ENCODE measurements around the gene IL22RA1.

IL22RA1 gene

DNA sequence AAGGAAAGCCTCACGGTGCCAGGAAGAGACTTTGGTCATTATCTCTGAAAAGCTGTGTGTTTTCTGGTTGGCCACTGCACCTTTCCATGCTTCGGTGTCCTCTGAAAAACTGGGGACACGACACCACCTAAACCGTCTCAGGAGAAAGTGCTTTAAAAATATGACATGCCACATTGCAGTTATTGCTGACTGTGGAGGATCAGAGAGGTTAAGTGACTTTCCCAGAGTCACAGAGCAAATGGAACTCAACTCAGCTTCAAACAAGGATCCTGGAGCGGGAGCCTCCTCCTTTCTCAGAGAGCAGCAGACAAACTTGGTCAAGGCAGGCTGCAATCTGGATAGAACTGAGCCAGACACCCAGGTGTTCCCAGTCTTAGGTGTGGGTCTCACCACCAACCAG, 44.8 kb downstream of the IL22RA1 start:
- Histone ChIP-seq H3K9ac (ENCODE audit: low read length) (no peak overlapping the region), H3K9me3 (ENCODE audit: insufficient read depth, low read length) (no peaks in the 10 kb centered on the region), H3K79me2 (ENCODE audit: insufficient read depth, low read length) (no peaks in the 10 kb centered on the region), H4K20me1 (ENCODE audit: low read depth, low read length) (no peaks in the 10 kb centered on the region), H3K9me2 (replicated peaks; ENCODE audit: insufficient read depth, low read length) (no peaks in the 10 kb centered on the region), H3K36me3 (ENCODE audit: low read length) (no peaks in the 10 kb centered on the region), H3K27me3 (ENCODE audit: low read length) (no peaks in the 10 kb centered on the region), H3K4me3 (ENCODE audit: insufficient read depth, low read length, poor library complexity, severe bottlenecking) (no peak overlapping the region), H3K4me2 (ENCODE audit: low read depth, low read length, poor library complexity, severe bottlenecking) (no peak overlapping the region), H2AFZ (ENCODE audit: low read depth, low read length, severe bottlenecking) (no peak overlapping the region), H3F3A (ENCODE audit: insufficient read depth) (no peaks in the 10 kb centered on the region), H3K27ac (ENCODE audit: low read depth, low read length) (no peak overlapping the region)
- TF ChIP-seq, protein P1, sequence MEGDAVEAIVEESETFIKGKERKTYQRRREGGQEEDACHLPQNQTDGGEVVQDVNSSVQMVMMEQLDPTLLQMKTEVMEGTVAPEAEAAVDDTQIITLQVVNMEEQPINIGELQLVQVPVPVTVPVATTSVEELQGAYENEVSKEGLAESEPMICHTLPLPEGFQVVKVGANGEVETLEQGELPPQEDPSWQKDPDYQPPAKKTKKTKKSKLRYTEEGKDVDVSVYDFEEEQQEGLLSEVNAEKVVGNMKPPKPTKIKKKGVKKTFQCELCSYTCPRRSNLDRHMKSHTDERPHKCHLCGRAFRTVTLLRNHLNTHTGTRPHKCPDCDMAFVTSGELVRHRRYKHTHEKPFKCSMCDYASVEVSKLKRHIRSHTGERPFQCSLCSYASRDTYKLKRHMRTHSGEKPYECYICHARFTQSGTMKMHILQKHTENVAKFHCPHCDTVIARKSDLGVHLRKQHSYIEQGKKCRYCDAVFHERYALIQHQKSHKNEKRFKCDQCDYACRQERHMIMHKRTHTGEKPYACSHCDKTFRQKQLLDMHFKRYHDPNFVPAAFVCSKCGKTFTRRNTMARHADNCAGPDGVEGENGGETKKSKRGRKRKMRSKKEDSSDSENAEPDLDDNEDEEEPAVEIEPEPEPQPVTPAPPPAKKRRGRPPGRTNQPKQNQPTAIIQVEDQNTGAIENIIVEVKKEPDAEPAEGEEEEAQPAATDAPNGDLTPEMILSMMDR (IDR thresholded peaks at IDR 0.05; ENCODE audit: insufficient read depth, low read length, poor library complexity, severe bottlenecking), result no peak
- no peak for TF ChIP-seq EZH2phosphoT487 (conservative IDR thresholded peaks at IDR 0.05; ENCODE audit: low read length)

DNA sequence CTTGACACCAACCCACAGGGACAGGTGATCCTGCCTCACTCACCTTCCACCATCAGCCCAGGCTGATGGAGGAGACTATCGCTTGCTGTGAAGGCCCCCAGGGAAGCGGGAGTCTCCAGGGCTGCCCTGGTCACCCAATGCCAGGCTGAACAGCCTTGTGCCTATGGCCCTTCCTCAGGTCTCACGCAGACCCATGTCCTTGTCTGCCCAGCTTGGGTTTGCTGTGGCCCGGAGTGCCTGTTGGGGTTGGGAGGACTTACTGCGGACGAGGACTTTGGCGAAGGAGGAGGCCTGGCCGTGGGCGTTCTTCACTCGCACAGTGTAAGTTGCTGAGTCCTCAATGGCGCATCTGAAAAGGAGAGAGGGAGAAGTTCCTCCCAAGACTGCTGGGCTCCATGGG, 45.3 kb downstream of the IL22RA1 start:
- no peaks in the 10 kb centered on the region for H3K36me3 ChIP-seq (ENCODE audit: low read length)
- no peak overlapping the region for H3K4me3 ChIP-seq (ENCODE audit: insufficient read depth, low read length, poor library complexity, severe bottlenecking)
- H3F3A ChIP-seq (ENCODE audit: insufficient read depth), result no peaks in the 10 kb centered on the region
- no peaks in the 10 kb centered on the region for H3K9me2 ChIP-seq (replicated peaks; ENCODE audit: insufficient read depth, low read length)
- no peak overlapping the region for H3K4me2 ChIP-seq (ENCODE audit: low read depth, low read length, poor library complexity, severe bottlenecking)
- no peak overlapping the region for H3K9ac ChIP-seq (ENCODE audit: low read length)
- TF ChIP-seq, protein P1 (IDR thresholded peaks at IDR 0.05; ENCODE audit: insufficient read depth, low read length, poor library complexity, severe bottlenecking), result no peak
- TF ChIP-seq EZH2phosphoT487 (conservative IDR thresholded peaks at IDR 0.05; ENCODE audit: low read length), result no peak
- no peak overlapping the region for H2AFZ ChIP-seq (ENCODE audit: low read depth, low read length, severe bottlenecking)
- H3K27ac ChIP-seq (ENCODE audit: low read depth, low read length), result no peak overlapping the region
- no peaks in the 10 kb centered on the region for H3K27me3 ChIP-seq (ENCODE audit: low read length)
- H3K9me3 ChIP-seq (ENCODE audit: insufficient read depth, low read length), result no peaks in the 10 kb centered on the region
- no peaks in the 10 kb centered on the region for H3K79me2 ChIP-seq (ENCODE audit: insufficient read depth, low read length)
- no peaks in the 10 kb centered on the region for H4K20me1 ChIP-seq (ENCODE audit: low read depth, low read length)

DNA sequence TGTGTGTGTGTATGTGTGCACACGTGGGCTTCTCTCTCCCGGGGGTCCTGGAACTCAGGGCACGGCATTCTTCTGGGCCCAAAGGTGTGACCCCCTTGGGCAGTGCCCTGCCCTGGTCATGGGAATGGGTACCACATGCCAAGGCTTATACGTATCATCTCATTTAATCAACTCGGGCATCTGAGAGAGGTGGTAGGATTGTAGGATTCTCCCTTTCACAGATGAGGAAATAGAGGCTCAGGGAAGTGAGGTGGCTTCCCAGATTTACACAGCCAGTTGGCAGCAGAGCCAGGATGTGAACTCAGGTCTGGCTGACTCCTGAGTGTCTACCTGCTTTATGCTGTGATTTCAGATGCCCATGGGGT, 46.2 kb downstream of the IL22RA1 start:
- H3F3A ChIP-seq (ENCODE audit: insufficient read depth), result no peaks in the 10 kb centered on the region
- no peak for TF ChIP-seq EZH2phosphoT487 (conservative IDR thresholded peaks at IDR 0.05; ENCODE audit: low read length)
- TF ChIP-seq, protein P1 (IDR thresholded peaks at IDR 0.05; ENCODE audit: insufficient read depth, low read length, poor library complexity, severe bottlenecking), result no peak
- no peak overlapping the region for H3K27ac ChIP-seq (ENCODE audit: low read depth, low read length)
- H3K9ac ChIP-seq (ENCODE audit: low read length), result no peak overlapping the region
- H3K79me2 ChIP-seq (ENCODE audit: insufficient read depth, low read length), result no peaks in the 10 kb centered on the region
- H3K9me2 ChIP-seq (replicated peaks; ENCODE audit: insufficient read depth, low read length), result no peaks in the 10 kb centered on the region
- no peak overlapping the region for H3K4me3 ChIP-seq (ENCODE audit: insufficient read depth, low read length, poor library complexity, severe bottlenecking)
- H3K27me3 ChIP-seq (ENCODE audit: low read length), result no peaks in the 10 kb centered on the region
- H2AFZ ChIP-seq (ENCODE audit: low read depth, low read length, severe bottlenecking), result no peak overlapping the region
- no peaks in the 10 kb centered on the region for H3K9me3 ChIP-seq (ENCODE audit: insufficient read depth, low read length)
- H4K20me1 ChIP-seq (ENCODE audit: low read depth, low read length), result no peaks in the 10 kb centered on the region
- no peak overlapping the region for H3K4me2 ChIP-seq (ENCODE audit: low read depth, low read length, poor library complexity, severe bottlenecking)
- no peaks in the 10 kb centered on the region for H3K36me3 ChIP-seq (ENCODE audit: low read length)
